ENCODE results near the gene ADCY5. TPM values are rescaled to one million over a fixed set of nuclear protein-coding genes. Genes with fewer than 3 reads are reported as not detected.

The ADCY5 gene
- total RNA-seq, 2 donors from 2014 or later = 4.5 to 17.4 TPM

GRCh38 chr3:123469323-123469995 is 20.6 kb upstream of the ADCY5 start:
- intact Hi-C loops (cut with DNase I, micrococcal nuclease) = no loop called here
- no peak for ATAC-seq
- no peak for DNase-seq

DNA sequence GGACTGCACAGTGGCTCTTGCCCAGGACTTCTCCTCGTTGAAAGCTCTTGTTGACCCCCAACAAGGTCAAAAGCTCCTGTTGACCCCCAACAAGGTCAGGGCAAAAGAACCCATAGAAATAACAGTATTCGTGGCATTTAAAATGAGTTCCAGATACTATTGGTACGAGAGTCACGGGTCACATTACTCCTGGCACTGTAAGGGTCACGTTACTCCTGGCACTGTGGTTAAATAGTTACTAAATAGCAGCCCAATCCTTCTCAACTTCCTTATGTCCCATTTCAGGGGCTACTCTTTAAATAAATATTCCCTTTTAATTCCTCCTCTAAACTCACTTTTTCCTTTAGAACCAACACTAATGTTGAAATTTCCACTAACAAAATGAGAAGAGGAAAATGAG is 18.2 kb upstream of the ADCY5 start:
- ATAC-seq = no peak
- no peak for DNase-seq
- intact Hi-C loops (cut with DNase I, micrococcal nuclease) = no loop called here

GRCh38 chr3:123464211-123464610 is 15.3 kb upstream of the ADCY5 start:
- intact Hi-C loops (cut with DNase I, micrococcal nuclease) = no loop called here
- no peak for ATAC-seq
- DNase-seq = no peak

DNA sequence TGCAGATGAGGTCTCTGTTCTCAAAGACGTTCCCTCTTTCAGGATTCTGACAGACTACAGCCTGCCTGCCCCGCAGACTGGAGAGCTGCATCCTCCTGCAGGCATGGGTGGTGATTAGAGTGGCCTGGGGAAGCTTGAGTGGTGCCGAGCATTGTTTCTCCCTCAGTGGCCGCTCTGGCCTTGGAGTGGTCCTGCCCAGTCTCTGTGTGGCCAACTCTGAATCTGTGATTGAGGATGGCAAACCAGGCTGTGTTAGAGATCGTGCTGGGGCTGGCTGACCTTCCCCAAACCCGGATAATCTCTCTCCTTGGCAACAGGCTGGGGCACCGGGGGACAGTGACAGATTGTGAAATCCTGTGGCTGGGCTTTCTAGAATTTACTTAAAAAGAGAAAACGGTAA is 11.0 kb upstream of the ADCY5 start:
- ATAC-seq (no peak), DNase-seq (no peak)
- intact Hi-C loops (cut with DNase I, micrococcal nuclease) = no loop called here

GRCh38 chr3:123458255-123458654 is 9.4 kb upstream of the ADCY5 start:
- intact Hi-C loops (cut with DNase I, micrococcal nuclease) = no loop called here
- DNase-seq (no peak), ATAC-seq (no peak)

- intact Hi-C loops (cut with DNase I, micrococcal nuclease) = no loop called here
- ATAC-seq (no peak), DNase-seq (no peak)
Observed at GRCh38 chr3:123457841-123458240, 9.0 kb upstream of the ADCY5 start.

GRCh38 chr3:123453675-123454074 is 4.8 kb upstream of the ADCY5 start:
- ATAC-seq (no peak), DNase-seq (no peak)
- intact Hi-C loops (cut with DNase I, micrococcal nuclease) = no loop called here

- intact Hi-C loops (cut with DNase I, micrococcal nuclease) = no loop called here
- DNase-seq (no peak), ATAC-seq (no peak)
Observed at GRCh38 chr3:123451186-123451585, 2.3 kb upstream of the ADCY5 start.

GRCh38 chr3:123449997-123450604 is 1.2 kb upstream of the ADCY5 start:
- ATAC-seq (no peak), DNase-seq (peak in 1 of 2 donors; percentile 22)
- intact Hi-C loops (cut with DNase I, micrococcal nuclease) = no loop called here

DNA sequence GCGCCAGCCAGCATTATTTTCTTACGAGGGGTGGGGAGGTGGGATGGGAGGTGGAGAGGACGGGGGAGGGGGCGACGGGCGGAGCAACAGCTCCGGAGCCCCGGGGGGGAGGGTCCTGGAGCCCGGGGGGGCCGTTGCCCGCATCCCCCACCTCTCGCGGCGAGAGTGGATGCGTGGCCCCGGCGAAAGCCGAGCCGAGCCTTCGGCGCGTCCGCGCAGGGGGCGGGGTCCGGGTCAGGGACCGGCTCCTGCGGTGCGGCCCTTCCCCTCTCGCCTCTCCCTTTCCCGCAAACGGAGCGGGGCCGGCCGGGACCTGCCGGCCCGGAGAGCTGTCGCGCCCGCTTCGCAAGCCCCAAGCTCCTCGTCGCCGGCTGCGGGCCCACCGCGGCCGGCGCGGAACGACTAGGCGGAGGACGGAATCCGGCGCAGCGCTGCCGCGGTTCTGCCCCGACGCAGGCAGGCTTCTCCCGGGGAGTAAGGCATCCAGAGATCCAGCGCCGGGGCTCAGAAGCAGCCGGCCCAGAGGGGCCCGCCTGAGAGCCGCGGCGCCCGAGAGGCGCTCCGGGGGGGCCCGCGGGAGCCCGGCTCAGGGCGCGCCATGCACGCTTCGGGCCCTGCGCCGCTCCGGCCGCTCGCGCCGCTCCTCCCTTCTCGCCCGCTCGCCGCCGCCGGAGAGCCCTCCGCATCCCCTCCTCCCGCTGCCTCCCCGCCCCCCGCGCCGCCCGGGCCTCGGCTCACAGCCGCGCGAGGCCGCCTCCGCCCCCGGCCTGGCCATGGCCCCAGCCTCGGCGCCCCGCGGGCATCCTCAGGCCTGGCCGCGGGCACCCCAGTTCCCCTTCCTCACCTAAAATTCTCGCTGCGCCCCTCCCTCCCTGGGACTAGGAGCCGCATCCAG is 459 bp upstream of the ADCY5 start:
- intact Hi-C loops (cut with DNase I, micrococcal nuclease) = no loop called here
- DNase-seq = peak in 1 of 2 donors; percentile 42
- ATAC-seq = peak; percentile 62

- DNase-seq = peak in 1 of 2 donors; percentile 54
- intact Hi-C loops (cut with DNase I, micrococcal nuclease) = no loop called here
- ATAC-seq = peak; percentile 63
Observed at GRCh38 chr3:123447749-123448517, 957 bp downstream of the ADCY5 start.

- no peak for ATAC-seq
- intact Hi-C loops (cut with DNase I, micrococcal nuclease) = no loop called here
- no peak for DNase-seq
Observed at GRCh38 chr3:123447416-123447748, 1.5 kb downstream of the ADCY5 start.

DNA sequence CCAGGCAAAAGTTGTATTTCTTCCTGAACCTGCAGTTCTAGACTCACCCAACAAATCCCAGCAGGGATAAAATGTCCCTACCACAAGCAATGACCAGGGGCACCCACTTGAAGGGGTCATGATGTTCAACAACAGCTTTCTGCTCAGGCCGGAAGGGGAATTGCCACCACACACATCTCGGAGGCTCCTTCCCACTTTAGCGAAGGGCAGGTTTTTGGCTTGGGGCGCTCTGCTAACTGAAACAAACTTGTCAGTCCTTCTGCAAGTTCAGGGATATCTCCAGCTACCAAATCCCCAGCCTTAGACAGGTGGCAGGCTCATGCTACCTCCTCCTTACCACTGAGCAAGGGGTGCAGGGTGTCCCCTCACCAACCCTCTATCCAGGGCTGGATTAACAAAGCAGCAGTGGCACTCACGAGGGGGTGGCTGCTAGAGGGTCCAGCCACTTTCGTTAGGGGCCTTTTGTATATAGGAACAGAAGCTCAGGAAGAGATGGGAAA is 2.2 kb downstream of the ADCY5 start:
- intact Hi-C loops (cut with DNase I, micrococcal nuclease) = no loop called here
- no peak for DNase-seq
- no peak for ATAC-seq

- ATAC-seq (no peak), DNase-seq (no peak)
- intact Hi-C loops (cut with DNase I, micrococcal nuclease) = no loop called here
Observed at GRCh38 chr3:123446210-123446609, 2.7 kb downstream of the ADCY5 start.

DNA sequence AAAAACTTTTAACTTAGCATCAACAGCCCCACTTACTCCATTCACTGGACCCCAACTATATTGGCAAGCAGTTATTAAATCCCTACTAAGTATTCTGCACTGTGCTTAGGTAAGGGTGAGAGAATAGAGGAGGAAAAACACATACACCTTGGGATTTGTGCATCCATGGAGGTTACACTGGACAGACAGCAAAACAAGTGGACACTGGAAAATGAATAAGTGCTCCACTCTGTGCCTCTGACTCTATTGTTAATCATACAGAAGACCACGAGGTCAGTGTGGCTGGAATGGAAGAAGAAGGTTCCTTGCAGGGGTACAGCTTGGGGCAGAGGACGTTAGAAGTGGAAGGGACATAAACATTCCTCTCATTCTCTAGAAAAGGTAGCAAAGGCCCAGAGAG is 3.2 kb downstream of the ADCY5 start:
- no peak for ATAC-seq
- DNase-seq = no peak
- intact Hi-C loops (cut with DNase I, micrococcal nuclease) = no loop called here

DNA sequence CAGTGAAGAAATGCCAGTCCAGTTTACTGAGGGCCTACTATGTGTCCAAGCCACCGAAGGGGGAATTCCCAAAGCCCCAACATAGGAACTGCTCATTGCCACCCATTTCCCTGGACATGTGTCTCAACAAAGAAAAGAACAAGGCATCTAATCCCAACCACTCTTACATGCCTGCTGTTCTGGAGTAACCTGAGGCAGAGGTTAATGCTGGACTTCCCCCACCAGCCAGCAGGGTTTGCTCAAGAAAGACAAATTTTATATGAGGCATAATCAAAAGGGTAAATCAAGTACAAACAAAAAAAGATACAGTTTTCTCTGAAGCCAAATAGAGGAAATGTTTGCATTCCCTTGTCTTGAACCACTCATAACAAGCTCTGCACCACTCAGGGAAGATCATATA is 4.1 kb downstream of the ADCY5 start:
- DNase-seq (no peak), ATAC-seq (no peak)
- intact Hi-C loops (cut with DNase I, micrococcal nuclease) = no loop called here

GRCh38 chr3:123444023-123444422 is 4.9 kb downstream of the ADCY5 start:
- ATAC-seq (no peak), DNase-seq (no peak)
- intact Hi-C loops (cut with DNase I, micrococcal nuclease) = no loop called here

DNA sequence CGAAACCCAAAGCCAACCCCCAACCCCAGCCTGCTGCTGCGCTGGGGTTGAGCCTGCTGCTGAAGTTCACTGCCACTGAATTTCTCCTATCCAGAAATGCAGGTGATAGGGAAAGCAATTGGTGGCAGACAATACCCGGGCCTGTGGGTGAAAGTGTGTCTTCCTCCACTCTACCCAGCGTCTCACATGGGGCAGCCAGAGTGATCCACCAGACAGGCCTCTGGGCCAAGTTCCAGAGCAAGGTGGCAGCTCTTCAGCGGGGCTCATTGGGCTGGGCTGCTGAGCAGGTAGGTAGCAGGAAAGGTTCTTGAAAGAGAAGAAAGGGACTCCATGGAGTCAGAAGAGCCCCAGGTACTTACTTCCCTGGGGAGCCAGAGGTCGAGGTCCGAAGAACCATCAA is 6.0 kb downstream of the ADCY5 start:
- DNase-seq (no peak), ATAC-seq (no peak)
- intact Hi-C loops (cut with DNase I, micrococcal nuclease) = no loop called here

DNA sequence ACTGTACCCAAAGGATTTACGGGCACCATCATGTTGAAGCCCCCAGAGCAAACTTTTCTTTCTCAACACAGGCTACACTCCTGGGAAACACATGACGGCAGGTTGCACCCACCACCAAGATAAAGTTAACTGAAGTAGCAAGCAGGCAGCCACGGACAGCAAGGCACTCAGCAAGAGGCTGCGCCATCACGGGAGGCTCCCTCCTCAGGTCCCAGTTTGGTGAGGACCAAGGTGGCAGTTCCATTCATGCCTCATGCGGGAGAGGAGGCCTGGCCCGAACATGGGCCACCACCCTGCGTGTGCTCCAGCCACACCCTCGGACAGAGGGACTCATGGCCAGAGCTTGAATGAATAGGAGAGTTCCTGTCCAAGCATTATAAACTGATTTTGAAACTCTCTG is 6.8 kb downstream of the ADCY5 start:
- ATAC-seq = no peak
- intact Hi-C loops (cut with DNase I, micrococcal nuclease) = no loop called here
- DNase-seq = no peak
